Measurements from ENCODE around the gene LOC101059915.
"Not testable (repeated sequence)": the region's sequence is repeated elsewhere in the genome, so short reads cannot be mapped to it uniquely, and the experiment has no call there.

Gene LOC101059915

DNA sequence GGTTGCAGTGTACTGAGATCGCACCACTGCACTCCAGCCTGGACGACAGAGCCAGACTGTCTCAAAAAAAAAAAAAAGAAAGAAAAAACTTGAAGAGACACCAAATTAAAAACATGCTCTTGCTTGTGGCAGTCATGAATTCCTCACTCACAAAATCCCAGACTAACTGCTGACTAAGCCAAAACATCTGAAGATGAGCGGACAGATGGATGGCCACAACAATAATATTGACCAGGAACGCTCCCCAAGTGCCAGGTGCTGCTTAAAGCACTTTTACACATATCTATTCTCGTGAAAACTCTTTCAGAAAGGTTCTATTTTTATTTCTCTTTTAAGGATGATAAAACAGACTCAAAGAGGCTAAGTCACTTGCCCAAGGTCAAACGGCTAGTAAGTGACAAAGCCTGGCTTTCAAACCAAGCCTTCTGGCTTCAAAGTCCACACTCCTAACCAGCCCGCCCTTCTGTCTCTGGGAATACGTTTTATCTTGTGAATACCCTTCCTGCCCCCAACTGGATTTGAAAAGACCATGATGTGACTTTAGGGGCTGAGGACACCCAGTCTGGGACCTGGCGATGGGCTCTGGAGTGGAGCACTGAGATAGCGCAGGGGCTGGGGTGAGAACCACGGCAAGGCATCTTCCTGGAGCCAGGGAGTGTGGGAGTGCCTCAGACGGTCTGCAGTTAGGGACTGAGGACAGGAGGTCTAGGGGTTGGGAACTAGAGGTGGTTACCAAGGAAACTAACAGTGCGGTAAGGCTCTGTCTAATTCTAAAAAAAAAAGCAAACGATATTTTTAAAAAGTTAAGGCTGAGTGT lies 39.5 kb upstream of the LOC101059915 start:
- DNase-seq (ENCODE audit: low spot score) = no peak
- Mint-ChIP-seq H3K4me1 (ENCODE audit: low read depth) (peaks cover 29% of the 10 kb centered on the region), H3K27me3 (ENCODE audit: insufficient read depth) (no peaks in the 10 kb centered on the region), H3K27ac (no peak overlapping the region), H3K9me3 (no peaks in the 10 kb centered on the region), H3K4me3 (no peak overlapping the region), H3K36me3 (ENCODE audit: low read depth) (peaks cover 4% of the 10 kb centered on the region)
- intact Hi-C loops (cut with micrococcal nuclease) = no loop called here

DNA sequence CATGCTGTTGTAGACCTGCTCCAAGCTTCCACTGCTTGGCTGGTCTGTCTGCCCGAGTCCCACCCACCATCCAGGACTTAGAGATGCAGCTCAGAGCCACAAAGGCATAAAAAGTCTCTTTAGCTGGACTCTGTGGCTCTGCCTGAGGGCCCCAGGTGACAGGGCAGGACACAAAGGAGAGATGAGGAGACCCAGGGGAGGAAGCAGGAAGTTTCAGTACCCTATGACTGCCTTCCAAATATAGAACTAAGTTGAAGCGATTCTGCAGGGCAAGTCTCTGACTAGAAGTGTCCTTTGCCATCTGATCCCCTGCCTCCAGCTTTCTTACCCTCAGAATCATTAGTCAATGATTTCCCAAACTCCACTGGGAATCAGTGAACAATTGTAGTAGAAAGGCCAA lies 37.9 kb upstream of the LOC101059915 start:
- Mint-ChIP-seq H3K27ac (no peak overlapping the region), H3K9me3 (no peaks in the 10 kb centered on the region), H3K36me3 (ENCODE audit: low read depth) (peaks cover 4% of the 10 kb centered on the region), H3K4me3 (no peak overlapping the region), H3K4me1 (ENCODE audit: low read depth) (peaks cover 20% of the 10 kb centered on the region), H3K27me3 (ENCODE audit: insufficient read depth) (no peaks in the 10 kb centered on the region)
- intact Hi-C loops (cut with micrococcal nuclease) = no loop called here
- no peak for DNase-seq (ENCODE audit: low spot score)

DNA sequence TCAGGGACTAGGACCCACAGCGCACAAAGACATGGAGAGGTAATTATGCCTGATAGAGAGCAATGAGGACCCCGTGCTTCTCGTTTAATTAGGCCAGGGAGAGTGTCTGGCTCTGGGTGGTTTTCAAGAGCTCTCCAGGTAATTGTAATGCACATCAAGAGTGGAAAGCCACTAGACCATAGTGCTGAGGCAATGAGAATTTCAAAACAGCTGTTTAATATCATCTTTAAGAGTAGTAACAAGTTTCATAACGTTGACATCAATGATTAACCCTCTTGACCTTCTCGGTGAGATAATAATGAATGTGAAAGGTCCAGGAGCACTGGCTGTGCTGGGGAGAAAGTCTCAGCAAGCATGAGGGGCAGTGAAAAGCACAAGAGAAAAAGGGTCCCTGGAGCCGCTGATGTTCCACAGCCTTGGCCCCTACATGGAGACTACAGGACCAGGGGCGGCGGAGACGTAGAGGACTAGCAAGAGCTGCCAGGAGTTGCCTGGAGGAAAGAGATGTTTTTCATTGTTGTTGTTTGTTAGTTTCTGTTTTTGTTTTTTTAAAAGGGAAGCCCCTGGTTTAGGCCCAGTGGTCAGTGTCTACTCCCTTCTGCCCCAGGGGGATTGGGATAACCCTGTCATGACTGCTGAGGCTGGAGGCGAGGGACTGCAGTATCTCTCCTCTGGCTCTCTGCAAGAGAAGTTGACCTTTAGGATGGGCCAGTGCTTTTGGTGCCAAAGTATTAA lies 34.3 kb upstream of the LOC101059915 start:
- peaks cover 4% of the 10 kb centered on the region for H3K36me3 Mint-ChIP-seq (ENCODE audit: low read depth)
- H3K4me3 Mint-ChIP-seq = no peak overlapping the region
- no peaks in the 10 kb centered on the region for H3K27me3 Mint-ChIP-seq (ENCODE audit: insufficient read depth)
- no peak overlapping the region for H3K27ac Mint-ChIP-seq
- DNase-seq (ENCODE audit: low spot score) = no peak
- intact Hi-C loops (cut with micrococcal nuclease) = no loop called here
- peaks cover 19% of the 10 kb centered on the region for H3K4me1 Mint-ChIP-seq (ENCODE audit: low read depth)
- H3K9me3 Mint-ChIP-seq = no peaks in the 10 kb centered on the region

DNA sequence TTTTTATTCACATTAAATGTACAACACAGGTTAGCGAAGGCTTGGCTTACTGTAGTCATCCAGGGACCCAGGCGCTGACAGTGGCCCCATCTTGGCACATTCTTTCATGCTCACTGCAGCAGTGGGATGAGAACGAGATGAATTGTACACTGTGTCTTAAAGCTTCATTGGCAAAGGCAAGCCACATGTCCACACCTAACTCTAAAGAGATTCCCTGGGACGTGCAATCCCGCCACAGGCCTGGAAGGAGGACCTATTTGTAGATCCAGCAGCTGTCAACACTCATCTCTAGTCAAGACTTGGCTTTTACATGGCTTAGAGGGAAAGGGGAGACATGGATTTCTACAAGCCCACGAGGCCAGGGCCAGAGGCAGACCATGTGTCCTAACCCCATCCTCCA lies 33.0 kb upstream of the LOC101059915 start:
- no peaks in the 10 kb centered on the region for H3K27me3 Mint-ChIP-seq (ENCODE audit: insufficient read depth)
- DNase-seq (ENCODE audit: low spot score) = no peak
- no peak overlapping the region for H3K4me3 Mint-ChIP-seq
- peaks cover 15% of the 10 kb centered on the region for H3K4me1 Mint-ChIP-seq (ENCODE audit: low read depth)
- H3K27ac Mint-ChIP-seq = no peak overlapping the region
- intact Hi-C loops (cut with micrococcal nuclease) = no loop called here
- no peaks in the 10 kb centered on the region for H3K9me3 Mint-ChIP-seq
- peaks cover 4% of the 10 kb centered on the region for H3K36me3 Mint-ChIP-seq (ENCODE audit: low read depth)

DNA sequence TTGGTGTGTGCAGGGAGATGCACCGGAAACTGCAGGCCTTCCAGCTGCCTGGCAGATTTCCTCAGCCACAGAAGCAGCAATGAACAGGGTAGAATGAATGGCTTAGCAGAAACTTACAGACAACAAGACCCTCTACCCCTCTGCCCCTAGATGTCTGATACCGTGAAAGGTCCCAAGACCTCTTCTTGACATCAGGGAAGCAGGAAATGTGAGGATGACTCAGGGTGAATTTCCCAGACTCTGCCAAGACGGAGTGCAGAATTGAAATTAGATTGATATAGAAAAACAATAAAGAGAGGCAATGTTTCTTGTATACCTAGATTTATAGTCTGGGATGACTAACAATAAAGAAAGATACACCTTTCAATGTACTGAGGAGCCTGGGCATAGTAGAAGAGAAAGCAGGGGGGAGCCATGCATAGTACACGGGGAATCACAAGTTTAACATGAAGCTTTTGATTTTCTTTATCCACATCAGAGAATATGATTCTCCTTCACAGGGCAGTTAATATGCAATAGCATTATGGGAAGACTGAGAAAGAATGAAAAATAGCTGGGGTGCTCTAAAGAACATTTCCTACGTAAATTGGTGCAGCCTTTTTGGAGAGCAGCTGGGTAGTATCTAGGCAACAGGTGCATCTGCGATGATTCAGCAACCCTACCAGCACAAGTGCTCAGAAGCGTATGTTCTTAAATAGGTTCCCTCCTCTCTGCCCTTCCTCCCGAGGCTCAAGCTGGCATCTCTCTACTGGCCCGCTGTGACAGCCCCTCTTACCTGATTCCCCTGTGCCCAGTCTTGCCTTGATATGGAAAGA lies 30.7 kb upstream of the LOC101059915 start:
- Mint-ChIP-seq H3K36me3 (ENCODE audit: low read depth) (peaks cover 4% of the 10 kb centered on the region), H3K9me3 (no peaks in the 10 kb centered on the region), H3K27me3 (ENCODE audit: insufficient read depth) (no peaks in the 10 kb centered on the region), H3K4me3 (no peak overlapping the region), H3K27ac (peak overlapping the region; percentile 80), H3K4me1 (ENCODE audit: low read depth) (peaks cover 10% of the 10 kb centered on the region)
- intact Hi-C loops (cut with micrococcal nuclease) = loop anchor here (5.0 kb wide), 1 partner anchor 104 kb away; the partner anchor contains the start of gene OGT
- DNase-seq (ENCODE audit: low spot score) = no peak

DNA sequence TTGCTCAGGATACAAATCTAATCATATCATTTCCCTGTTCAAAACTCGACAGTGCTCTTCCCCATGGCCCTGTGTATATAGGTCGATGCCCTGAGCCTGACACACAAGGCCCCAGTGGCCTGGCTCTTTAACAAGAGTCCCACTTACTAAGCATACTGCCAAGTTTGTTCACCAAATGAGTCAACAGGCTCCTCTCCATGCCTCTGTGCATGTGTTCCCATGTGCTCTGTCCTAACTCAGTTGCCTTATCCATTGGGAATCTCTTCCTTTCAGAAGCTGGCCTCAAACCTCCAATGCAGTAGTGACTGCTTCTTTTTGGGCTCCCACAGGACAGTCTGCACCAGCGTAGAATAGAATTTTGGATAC lies 30.1 kb upstream of the LOC101059915 start:
- Mint-ChIP-seq H3K4me1 (ENCODE audit: low read depth) (peaks cover 10% of the 10 kb centered on the region), H3K36me3 (ENCODE audit: low read depth) (peaks cover 4% of the 10 kb centered on the region), H3K27me3 (ENCODE audit: insufficient read depth) (no peaks in the 10 kb centered on the region), H3K4me3 (no peak overlapping the region), H3K27ac (peak overlapping the region; percentile 80), H3K9me3 (no peaks in the 10 kb centered on the region)
- intact Hi-C loops (cut with micrococcal nuclease) = loop anchor here (5.0 kb wide), 1 partner anchor 105 kb away; the partner anchor contains the start of gene OGT
- no peak for DNase-seq (ENCODE audit: low spot score)

DNA sequence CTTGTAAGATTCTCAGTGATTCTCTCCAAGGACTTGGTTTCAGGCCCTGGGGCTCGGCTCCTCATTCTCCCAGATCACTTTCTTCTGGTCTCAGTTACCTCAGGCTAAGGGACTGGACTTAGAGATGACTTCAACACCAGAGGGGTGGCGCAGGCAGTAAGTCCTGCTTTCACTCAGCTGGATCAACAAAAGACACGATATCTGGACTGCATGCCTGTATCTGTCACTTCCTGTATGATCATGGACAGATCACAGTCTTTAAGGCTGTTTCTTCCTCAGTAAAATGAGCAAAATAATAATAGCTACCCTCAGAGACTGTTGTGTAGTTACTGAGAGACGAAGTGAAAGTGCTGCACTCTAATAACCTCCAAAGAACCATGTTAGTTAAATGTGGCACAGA lies 29.5 kb upstream of the LOC101059915 start:
- Mint-ChIP-seq H3K4me1 (ENCODE audit: low read depth) (peaks cover 5% of the 10 kb centered on the region), H3K4me3 (no peak overlapping the region), H3K36me3 (ENCODE audit: low read depth) (no peaks in the 10 kb centered on the region), H3K9me3 (no peaks in the 10 kb centered on the region), H3K27me3 (ENCODE audit: insufficient read depth) (no peaks in the 10 kb centered on the region), H3K27ac (no peak overlapping the region)
- DNase-seq (ENCODE audit: low spot score) = no peak
- intact Hi-C loops (cut with micrococcal nuclease) = loop anchor here (1.0 to 5.0 kb wide), 2 partner anchors 16 to 106 kb away; partner anchors contain the start of gene OGT

DNA sequence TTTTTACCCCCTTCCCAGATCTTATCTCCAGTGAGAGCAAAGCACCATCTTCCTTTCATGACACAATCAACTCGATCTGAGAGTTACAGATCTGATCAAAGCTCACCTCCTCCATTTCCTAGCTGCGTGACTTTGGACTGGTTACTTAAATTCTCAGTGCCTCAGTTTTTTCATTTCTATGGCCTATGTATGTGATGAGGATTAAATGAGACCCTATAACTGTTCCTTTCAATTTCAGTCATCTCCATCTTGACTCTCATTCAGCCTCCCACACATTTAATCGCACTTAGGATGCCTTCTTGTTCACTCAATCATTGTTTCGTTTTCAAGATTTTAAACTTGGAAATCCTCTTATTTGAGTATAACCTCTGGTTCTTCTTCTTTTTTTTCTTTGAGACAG lies 28.9 kb upstream of the LOC101059915 start:
- no peak for DNase-seq (ENCODE audit: low spot score)
- no peaks in the 10 kb centered on the region for H3K36me3 Mint-ChIP-seq (ENCODE audit: low read depth)
- H3K4me3 Mint-ChIP-seq = no peak overlapping the region
- H3K27me3 Mint-ChIP-seq (ENCODE audit: insufficient read depth) = no peaks in the 10 kb centered on the region
- H3K27ac Mint-ChIP-seq = no peak overlapping the region
- H3K4me1 Mint-ChIP-seq (ENCODE audit: low read depth) = no peaks in the 10 kb centered on the region
- no peaks in the 10 kb centered on the region for H3K9me3 Mint-ChIP-seq
- intact Hi-C loops (cut with micrococcal nuclease) = loop anchor here (1.0 to 5.0 kb wide), 2 partner anchors 16 to 106 kb away; partner anchors contain the start of gene OGT

DNA sequence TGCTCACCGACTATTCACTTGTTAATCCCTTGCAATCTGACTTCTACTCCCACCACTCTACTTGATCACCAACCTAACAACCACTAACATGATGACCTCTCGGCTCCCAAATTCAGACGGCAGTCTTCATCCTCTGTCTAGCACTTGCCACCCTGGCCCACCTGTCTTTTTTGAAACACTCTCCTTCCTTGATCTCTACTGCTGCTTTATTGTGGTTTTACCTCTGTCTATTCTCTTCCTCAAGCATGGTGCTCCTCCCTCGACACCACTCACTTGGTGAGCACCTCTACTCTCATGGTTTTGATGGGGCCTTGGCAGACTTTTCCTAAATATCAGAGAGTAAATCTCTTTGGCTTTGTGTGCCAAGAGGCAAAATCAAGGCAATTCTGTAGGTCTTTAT lies 27.3 kb upstream of the LOC101059915 start:
- intact Hi-C loops (cut with micrococcal nuclease) = no loop called here
- Mint-ChIP-seq H3K27me3 (ENCODE audit: insufficient read depth) (no peaks in the 10 kb centered on the region), H3K4me1 (ENCODE audit: low read depth) (no peaks in the 10 kb centered on the region), H3K27ac (no peak overlapping the region), H3K9me3 (no peaks in the 10 kb centered on the region), H3K36me3 (ENCODE audit: low read depth) (no peaks in the 10 kb centered on the region), H3K4me3 (no peak overlapping the region)
- no peak for DNase-seq (ENCODE audit: low spot score)

DNA sequence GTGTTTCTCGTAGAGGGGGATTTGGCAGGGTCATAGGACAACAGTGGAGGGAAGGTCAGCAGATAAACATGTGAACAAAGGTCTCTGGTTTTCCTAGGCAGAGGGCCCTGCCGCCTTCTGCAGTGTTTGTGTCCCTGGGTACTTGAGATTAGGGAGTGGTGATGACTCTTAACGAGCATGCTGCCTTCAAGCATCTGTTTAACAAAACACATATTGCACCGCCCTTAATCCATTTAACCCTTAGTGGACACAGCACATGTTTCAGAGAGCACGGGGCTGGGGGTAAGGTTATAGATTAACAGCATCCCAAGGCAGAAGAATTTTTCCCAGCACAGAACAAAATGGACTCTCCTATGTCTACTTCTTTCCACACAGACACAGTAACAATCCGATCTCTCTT lies 22.9 kb upstream of the LOC101059915 start:
- DNase-seq (ENCODE audit: low spot score); H3K36me3 Mint-ChIP-seq (ENCODE audit: low read depth); H3K27ac Mint-ChIP-seq; H3K27me3 Mint-ChIP-seq (ENCODE audit: insufficient read depth); intact Hi-C loops (cut with micrococcal nuclease); H3K9me3 Mint-ChIP-seq; H3K4me1 Mint-ChIP-seq (ENCODE audit: low read depth); H3K4me3 Mint-ChIP-seq: not testable (repeated sequence)

DNA sequence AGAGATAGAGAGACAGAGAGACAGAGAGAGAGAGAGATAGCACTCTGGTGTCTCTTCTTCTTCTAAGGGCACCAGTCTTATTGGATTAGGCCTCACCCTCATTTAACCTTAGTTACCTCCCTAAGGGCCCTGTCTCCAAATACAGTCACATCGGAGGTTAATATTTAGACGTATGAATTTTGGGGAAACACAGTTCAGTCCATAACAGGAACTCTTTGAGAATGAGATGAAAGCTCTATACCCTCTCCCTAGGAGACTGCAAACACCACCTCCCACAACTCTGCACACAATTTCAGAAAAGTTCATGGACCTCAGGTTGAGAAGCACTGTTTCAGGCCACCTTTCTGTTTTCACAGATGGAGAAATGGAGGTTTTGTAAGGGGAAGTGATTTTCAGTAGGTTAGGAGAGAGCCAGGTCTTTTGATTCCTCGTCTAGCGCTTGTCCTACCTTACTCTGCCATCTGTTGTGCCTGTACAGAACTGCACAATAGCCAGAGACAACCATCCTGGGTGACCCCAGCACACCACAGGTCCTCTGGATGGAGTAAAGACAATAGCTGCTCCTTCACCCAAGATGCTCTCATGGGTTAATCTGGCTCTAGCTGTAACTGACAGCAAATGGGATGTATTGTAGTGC lies 16.9 kb upstream of the LOC101059915 start:
- no peaks in the 10 kb centered on the region for H3K9me3 Mint-ChIP-seq
- H3K36me3 Mint-ChIP-seq (ENCODE audit: low read depth) = no peaks in the 10 kb centered on the region
- H3K4me3 Mint-ChIP-seq = no peak overlapping the region
- no peak for DNase-seq (ENCODE audit: low spot score)
- no peak overlapping the region for H3K27ac Mint-ChIP-seq
- peaks cover 22% of the 10 kb centered on the region for H3K4me1 Mint-ChIP-seq (ENCODE audit: low read depth)
- intact Hi-C loops (cut with micrococcal nuclease) = loop anchor here (1.0 to 5.0 kb wide), 3 partner anchors 31 to 678 kb away; no protein-coding TSS in a partner anchor
- peaks cover 2% of the 10 kb centered on the region for H3K27me3 Mint-ChIP-seq (ENCODE audit: insufficient read depth)

DNA sequence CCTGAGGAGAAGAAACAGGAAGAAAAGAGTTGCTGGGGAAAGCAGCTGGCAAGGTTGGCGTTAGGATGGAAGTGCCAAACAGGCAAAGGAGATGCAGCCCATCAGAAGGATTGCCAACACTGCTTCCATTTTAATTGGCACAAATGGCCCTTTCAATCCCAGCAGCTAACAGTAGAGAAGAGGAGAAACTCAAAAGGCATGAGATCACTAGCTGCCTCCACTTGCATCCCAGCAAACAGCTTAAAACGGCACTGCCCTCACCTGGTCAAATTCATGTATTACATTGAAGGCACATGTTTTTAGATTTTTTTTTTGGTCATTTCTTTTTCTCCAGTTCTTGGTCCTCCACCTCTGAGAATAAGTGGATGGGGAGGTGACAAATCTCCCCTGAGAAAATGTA lies 14.9 kb upstream of the LOC101059915 start:
- Mint-ChIP-seq H3K9me3 (no peaks in the 10 kb centered on the region), H3K4me1 (ENCODE audit: low read depth) (peaks cover 28% of the 10 kb centered on the region), H3K4me3 (no peak overlapping the region), H3K27ac (no peak overlapping the region), H3K27me3 (ENCODE audit: insufficient read depth) (peaks cover 7% of the 10 kb centered on the region), H3K36me3 (ENCODE audit: low read depth) (peaks cover 3% of the 10 kb centered on the region)
- peak; percentile 28 for DNase-seq (ENCODE audit: low spot score)
- intact Hi-C loops (cut with micrococcal nuclease) = loop anchor here (1.0 to 5.0 kb wide), 3 partner anchors 43 to 680 kb away; no protein-coding TSS in a partner anchor
